ENCODE results near the gene CT45A7. TPM values are rescaled to one million over a fixed set of nuclear protein-coding genes. Genes with fewer than 3 reads are reported as not detected.
"Not testable (repeated sequence)": the region's sequence is repeated elsewhere in the genome, so short reads cannot be mapped to it uniquely, and the experiment has no call there.

The CT45A7 gene
- total RNA-seq: not detected

- POLR2A ChIA-PET, H3K4me3 Mint-ChIP-seq, CTCF ChIA-PET: not testable (repeated sequence)
Measured at GRCh38 chrX:135837180-135837579, at the start of gene CT45A7. Gene CT45A7 (minus strand): TSS chrX:135837280. CDS start chrX:135833533, 3,747 bp downstream.

GRCh38 chrX:135882741-135883140, 45.7 kb upstream of the CT45A7 start:
- not testable (repeated sequence) for H3K36me3 Mint-ChIP-seq (ENCODE audit: low read depth)

More at GRCh38 chrX:135837180-135837579, at the start of gene CT45A7:
- not testable (repeated sequence) for H3K27ac Mint-ChIP-seq; H3K4me1 Mint-ChIP-seq (ENCODE audit: low read depth); H3K27me3 Mint-ChIP-seq (ENCODE audit: low read depth); ATAC-seq; H3K36me3 Mint-ChIP-seq (ENCODE audit: low read depth); DNase-seq; H3K9me3 Mint-ChIP-seq (ENCODE audit: insufficient read depth)

GRCh38 chrX:135871712-135872111, 34.6 kb upstream of the CT45A7 start, which contains the start of gene CT45A9:
Gene CT45A9 (minus strand): TSS chrX:135871812. CDS start chrX:135868061, 3,751 bp downstream.
- CTCF ChIA-PET; H3K27ac Mint-ChIP-seq; H3K4me3 Mint-ChIP-seq; POLR2A ChIA-PET; H3K4me1 Mint-ChIP-seq (ENCODE audit: low read depth); DNase-seq; ATAC-seq; H3K36me3 Mint-ChIP-seq (ENCODE audit: low read depth); H3K27me3 Mint-ChIP-seq (ENCODE audit: low read depth); H3K9me3 Mint-ChIP-seq (ENCODE audit: insufficient read depth): not testable (repeated sequence)

More at GRCh38 chrX:135882741-135883140, 45.7 kb upstream of the CT45A7 start:
- ATAC-seq; POLR2A ChIA-PET; H3K27ac Mint-ChIP-seq; DNase-seq; H3K4me1 Mint-ChIP-seq (ENCODE audit: low read depth); CTCF ChIA-PET; H3K4me3 Mint-ChIP-seq; H3K27me3 Mint-ChIP-seq (ENCODE audit: low read depth); H3K9me3 Mint-ChIP-seq (ENCODE audit: insufficient read depth): not testable (repeated sequence)

GRCh38 chrX:135854438-135854837, 17.4 kb upstream of the CT45A7 start, which contains the start of gene CT45A8:
Gene CT45A8 (minus strand): TSS chrX:135854538. CDS start chrX:135850783, 3,755 bp downstream.
- H3K36me3 Mint-ChIP-seq (ENCODE audit: low read depth); H3K4me3 Mint-ChIP-seq; POLR2A ChIA-PET; H3K27ac Mint-ChIP-seq; ATAC-seq; H3K9me3 Mint-ChIP-seq (ENCODE audit: insufficient read depth); DNase-seq; H3K27me3 Mint-ChIP-seq (ENCODE audit: low read depth); H3K4me1 Mint-ChIP-seq (ENCODE audit: low read depth); CTCF ChIA-PET: not testable (repeated sequence)

- DNase-seq; POLR2A ChIA-PET; CTCF ChIA-PET; H3K27ac Mint-ChIP-seq; H3K4me1 Mint-ChIP-seq (ENCODE audit: low read depth); H3K27me3 Mint-ChIP-seq (ENCODE audit: low read depth); H3K9me3 Mint-ChIP-seq (ENCODE audit: insufficient read depth); ATAC-seq; H3K36me3 Mint-ChIP-seq (ENCODE audit: low read depth); H3K4me3 Mint-ChIP-seq: not testable (repeated sequence)
Measured at GRCh38 chrX:135819912-135820311, 17.2 kb downstream of the CT45A7 start, which contains the start of gene CT45A2. Gene CT45A2 (minus strand): TSS chrX:135820012. CDS start chrX:135816265, 3,747 bp downstream.

- H3K36me3 Mint-ChIP-seq (ENCODE audit: low read depth); CTCF ChIA-PET; ATAC-seq; H3K27me3 Mint-ChIP-seq (ENCODE audit: low read depth); DNase-seq; H3K4me1 Mint-ChIP-seq (ENCODE audit: low read depth); POLR2A ChIA-PET; H3K9me3 Mint-ChIP-seq (ENCODE audit: insufficient read depth); H3K27ac Mint-ChIP-seq; H3K4me3 Mint-ChIP-seq: not testable (repeated sequence)
Measured at GRCh38 chrX:135802687-135803086, 34.4 kb downstream of the CT45A7 start, which contains the start of gene CT45A6. Gene CT45A6 (minus strand): TSS chrX:135802787. CDS start chrX:135798993, 3,794 bp downstream.

- H3K4me3 Mint-ChIP-seq; ATAC-seq; POLR2A ChIA-PET; H3K27ac Mint-ChIP-seq; H3K9me3 Mint-ChIP-seq (ENCODE audit: insufficient read depth); H3K4me1 Mint-ChIP-seq (ENCODE audit: low read depth); H3K27me3 Mint-ChIP-seq (ENCODE audit: low read depth); CTCF ChIA-PET; H3K36me3 Mint-ChIP-seq (ENCODE audit: low read depth); DNase-seq: not testable (repeated sequence)
Measured at GRCh38 chrX:135785403-135785802, 51.7 kb downstream of the CT45A7 start, which contains the start of gene CT45A5. Gene CT45A5 (minus strand): TSS chrX:135785503. CDS start chrX:135781729, 3,774 bp downstream.

Other genes starting within 250 kb of the CT45A7 start
- gene CT45A1, start 123.6 kb downstream of the CT45A7 start, total RNA-seq: not detected
- not detected for gene CT45A3, start 69.1 kb downstream of the CT45A7 start, total RNA-seq
- not detected for gene CT45A5, start 51.8 kb downstream of the CT45A7 start, total RNA-seq
- not detected for gene CT45A6, start 34.5 kb downstream of the CT45A7 start, total RNA-seq
- not detected for gene CT45A2, start 17.3 kb downstream of the CT45A7 start, total RNA-seq
- not detected for gene CT45A8, start 17.3 kb upstream of the CT45A7 start, total RNA-seq
- not detected for gene CT45A9, start 34.5 kb upstream of the CT45A7 start, total RNA-seq
- not detected for gene CT45A10, start 56.2 kb upstream of the CT45A7 start, total RNA-seq
- not detected for gene SAGE1, start 56.4 kb upstream of the CT45A7 start, total RNA-seq
- gene MMGT1, start 136.7 kb upstream of the CT45A7 start, total RNA-seq: 10 to 100 TPM; 15.9 to 16.4 TPM
- 10 to 100 TPM; 15.4 to 17.5 TPM for gene SLC9A6, start 148.2 kb upstream of the CT45A7 start, total RNA-seq